IPS-20b (cell line): ENCODE measurements around the gene CCNK.
A peak's percentile ranks its signal among the peaks of the same experiment; 100 is the strongest.

Source experiments
- H3K27ac ChIP-seq: one replicate; pipeline ENCODE4 v1.5.1; 2013; ENCODE audit warnings: low read length
- H3K27me3 ChIP-seq: 2 replicates; pipeline ENCODE4 v1.6.1; 2013; ENCODE audit warnings: mild to moderate bottlenecking, low read length, inconsistent platforms; ENCODE audit not compliant: insufficient read depth
- H3K36me3 ChIP-seq: 2 replicates; pipeline ENCODE4 v1.6.1; 2013; ENCODE audit warnings: low read depth, mild to moderate bottlenecking, inconsistent platforms, low read length, moderate library complexity; ENCODE audit not compliant: insufficient read depth
- H3K4me1 ChIP-seq: 2 replicates; pipeline ENCODE4 v1.6.1; 2013; ENCODE audit warnings: mild to moderate bottlenecking, control low read depth, inconsistent platforms, low read length, moderate library complexity; ENCODE audit not compliant: insufficient read depth
- H3K4me3 ChIP-seq: 2 replicates; pipeline ENCODE4 v1.5.1; 2013; ENCODE audit warnings: mild to moderate bottlenecking, low read length, inconsistent platforms
- H3K9ac ChIP-seq: 2 replicates; pipeline ENCODE4 v1.6.1; 2013; ENCODE audit warnings: low read depth, mild to moderate bottlenecking, inconsistent platforms, low read length, moderate library complexity
- H3K9me3 ChIP-seq: 2 replicates; pipeline ENCODE4 v1.6.1; 2013; ENCODE audit warnings: mild to moderate bottlenecking, low read depth, low read length, inconsistent platforms; ENCODE audit not compliant: insufficient read depth

Gene CCNK

GRCh38 chr14:99450266-99450665 is 30.9 kb upstream of the CCNK start:
- Histone ChIP-seq H3K4me3 (no peak overlapping the region), H3K36me3 (peaks cover 42% of the 10 kb centered on the region), H3K9ac (no peak overlapping the region), H3K27me3 (no peaks in the 10 kb centered on the region), H3K27ac (no peak overlapping the region), H3K9me3 (no peaks in the 10 kb centered on the region), H3K4me1 (no peaks in the 10 kb centered on the region)

GRCh38 chr14:99451234-99451633 is 30.0 kb upstream of the CCNK start:
- H3K4me1 ChIP-seq = no peaks in the 10 kb centered on the region
- no peak overlapping the region for H3K27ac ChIP-seq
- no peaks in the 10 kb centered on the region for H3K9me3 ChIP-seq
- no peaks in the 10 kb centered on the region for H3K27me3 ChIP-seq
- peaks cover 51% of the 10 kb centered on the region for H3K36me3 ChIP-seq
- H3K9ac ChIP-seq = no peak overlapping the region
- H3K4me3 ChIP-seq = no peak overlapping the region

- peaks cover 62% of the 10 kb centered on the region for H3K36me3 ChIP-seq
- H3K4me1 ChIP-seq = no peaks in the 10 kb centered on the region
- no peak overlapping the region for H3K9ac ChIP-seq
These were observed 28.2 kb upstream of the CCNK start for GRCh38 chr14:99452968-99453367.

GRCh38 chr14:99454246-99454645 is 27.0 kb upstream of the CCNK start:
- Histone ChIP-seq H3K9ac (no peak overlapping the region), H3K4me1 (no peaks in the 10 kb centered on the region), H3K9me3 (no peaks in the 10 kb centered on the region), H3K36me3 (peaks cover 57% of the 10 kb centered on the region), H3K27ac (no peak overlapping the region), H3K27me3 (no peaks in the 10 kb centered on the region), H3K4me3 (no peak overlapping the region)

More at GRCh38 chr14:99452968-99453367, 28.2 kb upstream of the CCNK start:
- Histone ChIP-seq H3K4me3 (no peak overlapping the region), H3K9me3 (no peaks in the 10 kb centered on the region), H3K27ac (no peak overlapping the region), H3K27me3 (no peaks in the 10 kb centered on the region)

GRCh38 chr14:99459481-99460100 is 21.6 kb upstream of the CCNK start:
- no peak overlapping the region for H3K4me3 ChIP-seq
- no peak overlapping the region for H3K9ac ChIP-seq
- H3K36me3 ChIP-seq = peaks cover 59% of the 10 kb centered on the region
- H3K9me3 ChIP-seq = no peaks in the 10 kb centered on the region
- H3K27me3 ChIP-seq = no peaks in the 10 kb centered on the region
- no peak overlapping the region for H3K27ac ChIP-seq
- H3K4me1 ChIP-seq = peaks cover 36% of the 10 kb centered on the region

GRCh38 chr14:99460793-99461192 is 20.4 kb upstream of the CCNK start:
- Histone ChIP-seq H3K4me1 (peaks cover 36% of the 10 kb centered on the region), H3K27me3 (no peaks in the 10 kb centered on the region), H3K4me3 (no peak overlapping the region), H3K36me3 (peaks cover 58% of the 10 kb centered on the region), H3K9me3 (no peaks in the 10 kb centered on the region), H3K27ac (no peak overlapping the region), H3K9ac (no peak overlapping the region)

- Histone ChIP-seq H3K27me3 (no peaks in the 10 kb centered on the region), H3K9me3 (no peaks in the 10 kb centered on the region), H3K9ac (no peak overlapping the region), H3K27ac (no peak overlapping the region), H3K4me1 (peaks cover 36% of the 10 kb centered on the region), H3K4me3 (no peak overlapping the region), H3K36me3 (peaks cover 51% of the 10 kb centered on the region)
These were observed 19.7 kb upstream of the CCNK start for GRCh38 chr14:99461411-99462085.

GRCh38 chr14:99462210-99462609 is 19.0 kb upstream of the CCNK start:
- Histone ChIP-seq H3K4me1 (peaks cover 36% of the 10 kb centered on the region), H3K27me3 (no peaks in the 10 kb centered on the region), H3K9me3 (no peaks in the 10 kb centered on the region), H3K36me3 (peaks cover 44% of the 10 kb centered on the region), H3K9ac (no peak overlapping the region), H3K27ac (no peak overlapping the region), H3K4me3 (peak overlapping the region; percentile 42; the same call in 1 of the 2 replicates)

GRCh38 chr14:99463974-99464373 is 17.2 kb upstream of the CCNK start:
- Histone ChIP-seq H3K4me1 (peaks cover 40% of the 10 kb centered on the region), H3K27ac (no peak overlapping the region), H3K9ac (no peak overlapping the region), H3K36me3 (peaks cover 32% of the 10 kb centered on the region), H3K4me3 (no peak overlapping the region), H3K27me3 (no peaks in the 10 kb centered on the region), H3K9me3 (no peaks in the 10 kb centered on the region)

- Histone ChIP-seq H3K36me3 (peaks cover 23% of the 10 kb centered on the region), H3K9ac (no peak overlapping the region), H3K27ac (no peak overlapping the region), H3K9me3 (no peaks in the 10 kb centered on the region), H3K27me3 (no peaks in the 10 kb centered on the region), H3K4me1 (peaks cover 45% of the 10 kb centered on the region), H3K4me3 (no peak overlapping the region)
These were observed 15.9 kb upstream of the CCNK start for GRCh38 chr14:99465288-99465687.

GRCh38 chr14:99466758-99467157 is 14.5 kb upstream of the CCNK start:
- Histone ChIP-seq H3K36me3 (peaks cover 17% of the 10 kb centered on the region; the same call in 1 of the 2 replicates), H3K27ac (no peak overlapping the region), H3K4me3 (no peak overlapping the region), H3K9me3 (no peaks in the 10 kb centered on the region), H3K9ac (no peak overlapping the region), H3K4me1 (peaks cover 35% of the 10 kb centered on the region), H3K27me3 (no peaks in the 10 kb centered on the region)

GRCh38 chr14:99467336-99468078 is 13.7 kb upstream of the CCNK start:
- Histone ChIP-seq H3K27ac (no peak overlapping the region), H3K27me3 (no peaks in the 10 kb centered on the region), H3K4me3 (no peak overlapping the region), H3K9ac (no peak overlapping the region), H3K4me1 (peaks cover 27% of the 10 kb centered on the region), H3K36me3 (peaks cover 10% of the 10 kb centered on the region; the same call in 1 of the 2 replicates), H3K9me3 (no peaks in the 10 kb centered on the region)
